Caco-2 (cell line): ENCODE results near the gene ATP2C2. TPM values are rescaled to one million over a fixed set of nuclear protein-coding genes. Genes with fewer than 3 reads are reported as not detected.

Source experiments
- BruUV-seq: library from RNA; stranded (reverse); fragments of 400-500 nt; replicated peaks from 2 replicates; lab custom pipeline; 2021; lab: Mats Ljungman, UMichigan
- CTCF ChIA-PET: fragments of 300-600 bp; sonication (Branson Sonifier 250); formaldehyde crosslinking; loops from one replicate; lab custom pipeline; 2022; ENCODE audit warnings: antibody characterized with exemption; lab: Charles Lee
- POLR2A ChIA-PET: fragments of 300-600 bp; sonication (Branson Sonifier 250); formaldehyde crosslinking; loops from one replicate; lab custom pipeline; 2022; ENCODE audit warnings: antibody characterized with exemption; lab: Charles Lee
- DNase-seq, 2 experiments: peaks; one replicate each; pipeline versions ENCODE4 v3.0.0 to v3.0.0-alpha.2; 2020 to 2022
- H3K27me3 ChIP-seq: replicated peaks from 2 replicates; pipeline ENCODE4 v1.6.0; 2011; ENCODE audit warnings: low read length; ENCODE audit not compliant: control insufficient read depth, insufficient read depth
- H3K36me3 ChIP-seq: 2 replicates; pipeline ENCODE4 v1.5.1; 2011; ENCODE audit warnings: low read length; ENCODE audit not compliant: control insufficient read depth, insufficient read depth
- H3K4me1 ChIP-seq: fragments of 250-450 bp; sonication (Bioruptor Pico); 2 replicates; pipeline ENCODE4 v1.5.1; 2020; ENCODE audit warnings: mild to moderate bottlenecking
- H3K4me3 ChIP-seq: 2 replicates; pipeline ENCODE4 v1.5.1; 2011; ENCODE audit warnings: low read depth, mild to moderate bottlenecking, control low read depth, low read length
- H3K9me3 ChIP-seq: fragments of 250-450 bp; sonication (Bioruptor Pico); 2 replicates; pipeline ENCODE4 v1.5.1; 2020; ENCODE audit warnings: mild to moderate bottlenecking, moderate library complexity
- H3K27ac Mint-ChIP-seq: one replicate; pipeline ENCODE4 v1.8.0; 2022; ENCODE audit warnings: mixed read lengths; ENCODE audit not compliant: unreplicated experiment
- H3K27me3 Mint-ChIP-seq: one replicate; pipeline ENCODE4 v1.8.0; 2022; ENCODE audit warnings: mixed read lengths; ENCODE audit not compliant: insufficient read depth, unreplicated experiment
- H3K36me3 Mint-ChIP-seq: one replicate; pipeline ENCODE4 v1.8.0; 2022; ENCODE audit warnings: mild to moderate bottlenecking, mixed read lengths; ENCODE audit not compliant: insufficient read depth, unreplicated experiment
- H3K4me1 Mint-ChIP-seq: one replicate; pipeline ENCODE4 v1.8.0; 2022; ENCODE audit warnings: low read depth, mixed read lengths; ENCODE audit not compliant: unreplicated experiment
- H3K4me3 Mint-ChIP-seq: one replicate; pipeline ENCODE4 v1.8.0; 2022; ENCODE audit warnings: mild to moderate bottlenecking, moderate library complexity, mixed read lengths; ENCODE audit not compliant: unreplicated experiment
- H3K9me3 Mint-ChIP-seq: one replicate; pipeline ENCODE4 v1.8.0; 2022; ENCODE audit warnings: mixed read lengths; ENCODE audit not compliant: unreplicated experiment
- CTCF ChIP-seq, 2 experiments: fragments of 200-600 bp in 1 of 2; IDR thresholded peaks; 1 replicate in 1 of 2; 2 replicates in 1 of 2; pipeline versions ENCODE4 v1.5.1 to v1.8.0; 2011 to 2022; ENCODE audit warnings: antibody characterized with exemption in 1 of 2, control low read depth in 1 of 2, inconsistent platforms in 1 of 2, low read depth in 1 of 2, low read length in 1 of 2, mild to moderate bottlenecking in 1 of 2, moderate library complexity in 1 of 2; ENCODE audit not compliant: insufficient read depth in 1 of 2, severe bottlenecking in 1 of 2, unreplicated experiment in 1 of 2
- intact Hi-C: fragments of 100-400 bp; cut with micrococcal nuclease; formaldehyde crosslinking; loops from one replicate; pipeline ENCODE4 v1.10.0; 2022; ENCODE audit not compliant: unreplicated experiment
- total RNA-seq: library from RNA; stranded (reverse); gene quantifications from 2 replicates; pipeline ENCODE4 v1.2.3, GENCODE V29; 2022

The ATP2C2 gene
- total RNA-seq, 1 experiment from 2014 or later, result 47.0 TPM

- Mint-ChIP-seq H3K27ac (peak overlapping the region; percentile 12), H3K9me3 (no peaks in the 10 kb centered on the region), H3K4me3 (no peak overlapping the region), H3K4me1 (peaks cover 11% of the 10 kb centered on the region), H3K36me3 (no peaks in the 10 kb centered on the region), H3K27me3 (no peaks in the 10 kb centered on the region)
- no peaks in the 10 kb centered on the region for H3K27me3 ChIP-seq
- H3K9me3 ChIP-seq, result no peaks in the 10 kb centered on the region
- ChIA-PET CTCF (interaction anchor here (0.6 kb wide), 1 partner anchor 194 kb away, joined by 9 read pairs; no protein-coding TSS in a partner anchor), POLR2A (no interaction called here)
- TF ChIP-seq CTCF (IDR thresholded peaks at IDR 0.05; ENCODE audit: insufficient read depth in 1 of 2, low read depth in 1 of 2, low read length in 1 of 2, severe bottlenecking in 1 of 2, unreplicated experiment in 1 of 2), result no peak
- no peak overlapping the region for H3K4me3 ChIP-seq
- H3K4me1 ChIP-seq, result no peaks in the 10 kb centered on the region
- no TSS peak for BruUV-seq
- H3K36me3 ChIP-seq, result no peaks in the 10 kb centered on the region
- peak in 1 of 2 experiments; percentile 36 for DNase-seq
- intact Hi-C loops, result no loop called here
Observed at GRCh38 chr16:84349862-84350684, 18.3 kb upstream of the ATP2C2 start.

- BruUV-seq, result no TSS peak
- Mint-ChIP-seq H3K27me3 (no peaks in the 10 kb centered on the region), H3K4me3 (no peak overlapping the region), H3K9me3 (no peaks in the 10 kb centered on the region), H3K27ac (no peak overlapping the region), H3K36me3 (no peaks in the 10 kb centered on the region), H3K4me1 (peaks cover 11% of the 10 kb centered on the region)
- H3K36me3 ChIP-seq, result no peaks in the 10 kb centered on the region
- H3K9me3 ChIP-seq, result no peaks in the 10 kb centered on the region
- no peaks in the 10 kb centered on the region for H3K27me3 ChIP-seq
- H3K4me3 ChIP-seq, result no peak overlapping the region
- H3K4me1 ChIP-seq, result peaks cover 1% of the 10 kb centered on the region; the same call in 1 of the 2 replicates
- TF ChIP-seq CTCF (IDR thresholded peaks at IDR 0.05; ENCODE audit: insufficient read depth in 1 of 2, low read depth in 1 of 2, low read length in 1 of 2, severe bottlenecking in 1 of 2, unreplicated experiment in 1 of 2), result no peak
- ChIA-PET POLR2A (no interaction called here), CTCF (interaction anchor here (0.6 to 1.0 kb wide), 2 partner anchors 156 to 194 kb away, joined by 3 to 9 read pairs; no protein-coding TSS in a partner anchor)
- intact Hi-C loops, result no loop called here
- no peak for DNase-seq
Observed at GRCh38 chr16:84350685-84351400, 17.5 kb upstream of the ATP2C2 start.

DNA sequence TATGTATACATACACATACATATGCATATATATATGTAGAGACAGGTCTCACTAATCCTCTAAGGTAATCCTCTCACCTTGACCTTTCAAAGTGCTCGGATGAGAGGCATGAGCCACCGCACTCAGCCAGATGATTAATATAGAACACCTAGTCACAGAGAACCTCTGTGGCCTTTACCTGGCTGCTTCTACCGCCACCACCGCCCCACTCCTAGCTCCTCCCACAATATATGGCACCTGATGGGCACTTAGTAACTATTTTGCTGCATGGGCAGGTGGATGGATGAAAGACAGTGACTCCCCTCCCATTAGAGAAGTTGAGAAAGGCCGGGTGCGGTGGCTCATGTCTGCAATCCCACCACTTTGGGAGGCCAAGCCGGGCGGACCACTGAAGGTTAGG is 16.7 kb upstream of the ATP2C2 start:
- intact Hi-C loops, result no loop called here
- no peak for TF ChIP-seq CTCF (IDR thresholded peaks at IDR 0.05; ENCODE audit: insufficient read depth in 1 of 2, low read depth in 1 of 2, low read length in 1 of 2, severe bottlenecking in 1 of 2, unreplicated experiment in 1 of 2)
- peaks cover 8% of the 10 kb centered on the region; the same call in 1 of the 2 replicates for H3K4me1 ChIP-seq
- H3K36me3 ChIP-seq, result no peaks in the 10 kb centered on the region
- Mint-ChIP-seq H3K27ac (no peak overlapping the region), H3K4me3 (no peak overlapping the region), H3K9me3 (no peaks in the 10 kb centered on the region), H3K27me3 (no peaks in the 10 kb centered on the region), H3K36me3 (no peaks in the 10 kb centered on the region), H3K4me1 (peaks cover 15% of the 10 kb centered on the region)
- no TSS peak for BruUV-seq
- H3K9me3 ChIP-seq, result no peaks in the 10 kb centered on the region
- ChIA-PET POLR2A (no interaction called here), CTCF (interaction anchor here (1.0 kb wide), 1 partner anchor 155 kb away, joined by 3 read pairs; no protein-coding TSS in a partner anchor)
- no peaks in the 10 kb centered on the region for H3K27me3 ChIP-seq
- no peak overlapping the region for H3K4me3 ChIP-seq
- no peak for DNase-seq
